ENCODE results near the gene SLC27A6. TPM values are rescaled to one million over a fixed set of nuclear protein-coding genes. Genes with fewer than 3 reads are reported as not detected.

The SLC27A6 gene
- total and polyA plus RNA-seq, 2 experiments from 2014 or later = 0.32 TPM; not detected in 1

DNA sequence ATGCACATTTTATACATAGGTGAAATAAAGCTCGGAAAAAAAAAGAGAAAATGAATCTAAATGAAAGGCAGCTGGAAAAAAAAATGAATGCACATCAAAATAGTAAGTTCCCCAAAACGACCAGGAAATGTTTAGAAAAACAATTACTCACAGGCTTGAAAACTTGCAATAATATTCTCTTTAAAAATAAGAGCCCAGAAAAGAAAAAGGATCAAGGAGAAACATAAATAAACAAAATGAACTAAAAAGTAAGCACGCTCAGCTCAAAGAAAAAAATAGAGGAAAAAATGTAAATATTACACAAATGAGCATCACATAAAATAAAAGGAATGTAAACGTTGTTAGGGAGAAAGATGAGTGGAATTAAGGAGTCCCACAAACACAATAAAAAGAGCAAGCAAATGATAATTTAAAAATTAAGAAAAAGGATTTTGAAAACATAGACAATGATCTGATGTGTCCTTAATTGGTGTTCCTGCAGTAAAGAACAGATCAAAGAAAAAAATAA, 54.2 kb downstream of the SLC27A6 start:
- no peak overlapping the region for H3K27ac ChIP-seq
- no peak for DNase-seq

DNA sequence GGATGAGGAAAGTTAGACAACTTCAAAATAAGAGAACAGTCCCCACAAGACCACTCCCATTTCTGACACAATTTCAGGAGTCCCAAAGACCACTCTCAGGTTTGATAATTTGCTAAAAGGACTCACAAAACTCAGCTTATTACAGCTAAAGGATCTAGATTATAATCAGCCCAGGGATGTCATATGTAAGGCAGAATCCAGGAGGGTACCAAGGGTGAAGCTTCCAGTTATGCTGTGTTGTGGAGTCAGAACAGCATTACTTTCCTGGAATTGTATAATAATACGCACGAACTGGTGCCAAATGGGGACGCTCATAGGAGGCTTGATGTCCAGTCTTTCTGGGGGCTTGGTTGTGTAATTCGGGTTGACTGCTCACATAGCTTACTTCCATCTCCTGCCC, 55.4 kb downstream of the SLC27A6 start:
- Histone ChIP-seq H4K20me1 (ENCODE audit: insufficient read depth) (no peaks in the 10 kb centered on the region), H3K9ac (no peak overlapping the region), H3K4me3 (no peak overlapping the region), H3K9me2 (ENCODE audit: insufficient read depth) (no peaks in the 10 kb centered on the region), H3K79me2 (ENCODE audit: insufficient read depth) (no peaks in the 10 kb centered on the region), H3K27ac (no peak overlapping the region), H3K9me3 (ENCODE audit: low read depth) (no peaks in the 10 kb centered on the region), H3F3A (ENCODE audit: insufficient read depth) (no peaks in the 10 kb centered on the region), H3K27me3 (replicated peaks; ENCODE audit: insufficient read depth) (no peaks in the 10 kb centered on the region), H3K36me3 (ENCODE audit: low read depth) (no peaks in the 10 kb centered on the region), H3K4me1 (ENCODE audit: insufficient read depth) (no peaks in the 10 kb centered on the region), H2AFZ (no peak overlapping the region), H3K4me2 (ENCODE audit: unreplicated experiment) (no peak overlapping the region)
- no peak for DNase-seq
- 13 to 35% methylated on average over 4 of the region's 4 CpGs for WGBS, 2 experiments (ENCODE audit: low coverage in 1 of 2, low lambda C conversion rate in 2 of 2, missing lambda C conversion rate in 2 of 2)
- in situ Hi-C loops (cut with MboI) = no loop called here
- TF ChIP-seq EZH2phosphoT487 (IDR thresholded peaks at IDR 0.05; ENCODE audit: insufficient read depth, low read depth) = no peak
- TF ChIP-seq EZH2 (IDR thresholded peaks at IDR 0.05; ENCODE audit: insufficient read depth, poor library complexity, severe bottlenecking) = no peak

More for the DNA sequence above, 54.2 kb downstream of the SLC27A6 start:
- H3K36me3 ChIP-seq (ENCODE audit: low read depth) = no peaks in the 10 kb centered on the region
- no peak overlapping the region for H3K4me2 ChIP-seq (ENCODE audit: unreplicated experiment)
- no peaks in the 10 kb centered on the region for H3F3A ChIP-seq (ENCODE audit: insufficient read depth)
- no peak overlapping the region for H3K9ac ChIP-seq
- H3K79me2 ChIP-seq (ENCODE audit: insufficient read depth) = no peaks in the 10 kb centered on the region
- no peak overlapping the region for H3K4me3 ChIP-seq
- no peaks in the 10 kb centered on the region for H4K20me1 ChIP-seq (ENCODE audit: insufficient read depth)
- no peaks in the 10 kb centered on the region for H3K27me3 ChIP-seq (replicated peaks; ENCODE audit: insufficient read depth)
- no peaks in the 10 kb centered on the region for H3K9me3 ChIP-seq (ENCODE audit: low read depth)
- in situ Hi-C loops (cut with MboI) = no loop called here
- no peak overlapping the region for H2AFZ ChIP-seq
- WGBS, 2 experiments (ENCODE audit: low coverage in 1 of 2, low lambda C conversion rate in 2 of 2, missing lambda C conversion rate in 2 of 2) = 7 to 9% methylated on average over 4 of the region's 4 CpGs
- H3K4me1 ChIP-seq (ENCODE audit: insufficient read depth) = no peaks in the 10 kb centered on the region
- H3K9me2 ChIP-seq (ENCODE audit: insufficient read depth) = no peaks in the 10 kb centered on the region
- TF ChIP-seq EZH2 (IDR thresholded peaks at IDR 0.05; ENCODE audit: insufficient read depth, poor library complexity, severe bottlenecking) (no peak), EZH2phosphoT487 (IDR thresholded peaks at IDR 0.05; ENCODE audit: insufficient read depth, low read depth) (no peak)

DNA sequence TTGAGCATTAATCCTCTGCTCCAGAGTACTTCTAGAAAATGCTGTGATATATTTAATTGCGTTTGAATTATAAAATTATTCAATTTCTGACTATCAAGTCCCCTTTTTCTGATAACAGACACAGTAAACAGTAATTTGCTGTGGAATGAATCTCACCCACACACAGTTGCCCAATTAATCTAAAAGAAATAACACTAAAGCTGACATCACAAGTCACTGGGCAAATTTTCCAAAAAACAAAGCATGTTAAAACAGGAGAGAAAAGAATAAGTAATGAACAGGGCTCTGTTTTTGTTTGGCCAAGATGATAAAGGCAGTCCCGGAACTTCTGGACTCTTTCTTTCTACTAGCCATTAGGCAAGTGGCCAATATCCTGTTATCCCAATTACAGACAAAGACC, 56.5 kb downstream of the SLC27A6 start:
- DNase-seq = no peak
- WGBS, 2 experiments (ENCODE audit: low coverage in 1 of 2, low lambda C conversion rate in 2 of 2, missing lambda C conversion rate in 2 of 2) = 0 to 4% methylated on average over 2 of the region's 2 CpGs
- H3K36me3 ChIP-seq (ENCODE audit: low read depth) = no peaks in the 10 kb centered on the region

DNA sequence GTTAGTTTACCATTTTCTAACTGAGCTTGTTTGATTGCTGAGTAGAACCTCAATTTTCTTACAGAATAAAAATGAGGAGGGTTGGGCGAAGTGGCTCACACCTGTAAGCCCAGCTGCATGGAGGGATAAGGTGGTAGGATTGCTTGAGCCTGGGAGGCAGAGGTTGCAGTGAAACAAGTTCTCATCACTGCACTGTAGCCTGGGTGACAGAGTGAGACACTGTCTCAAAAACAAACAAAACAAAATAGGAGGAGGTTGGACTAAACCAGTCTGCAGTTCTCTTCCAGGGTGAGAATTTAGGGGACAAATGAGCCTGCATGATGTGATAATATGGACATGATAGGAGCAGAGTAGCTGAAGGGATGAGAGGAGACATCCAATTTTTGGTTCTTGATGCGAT, 57.3 kb downstream of the SLC27A6 start:
- WGBS, 2 experiments (ENCODE audit: low coverage in 1 of 2, low lambda C conversion rate in 2 of 2, missing lambda C conversion rate in 2 of 2) = 7 to 12% methylated on average over 2 of the region's 2 CpGs
- no peaks in the 10 kb centered on the region for H3K9me2 ChIP-seq (ENCODE audit: insufficient read depth)
- H3K4me3 ChIP-seq = no peak overlapping the region
- H3K9me3 ChIP-seq (ENCODE audit: low read depth) = no peaks in the 10 kb centered on the region
- H3K4me2 ChIP-seq (ENCODE audit: unreplicated experiment) = no peak overlapping the region
- DNase-seq = no peak
- in situ Hi-C loops (cut with MboI) = no loop called here
- no peaks in the 10 kb centered on the region for H3F3A ChIP-seq (ENCODE audit: insufficient read depth)
- TF ChIP-seq EZH2 (IDR thresholded peaks at IDR 0.05; ENCODE audit: insufficient read depth, poor library complexity, severe bottlenecking) (no peak), EZH2phosphoT487 (IDR thresholded peaks at IDR 0.05; ENCODE audit: insufficient read depth, low read depth) (no peak)
- H2AFZ ChIP-seq = no peak overlapping the region
- H3K79me2 ChIP-seq (ENCODE audit: insufficient read depth) = no peaks in the 10 kb centered on the region
- no peaks in the 10 kb centered on the region for H3K4me1 ChIP-seq (ENCODE audit: insufficient read depth)
- H3K27me3 ChIP-seq (replicated peaks; ENCODE audit: insufficient read depth) = no peaks in the 10 kb centered on the region
- no peaks in the 10 kb centered on the region for H4K20me1 ChIP-seq (ENCODE audit: insufficient read depth)
- no peak overlapping the region for H3K9ac ChIP-seq
- no peak overlapping the region for H3K27ac ChIP-seq
- no peaks in the 10 kb centered on the region for H3K36me3 ChIP-seq (ENCODE audit: low read depth)

More for the DNA sequence above, 56.5 kb downstream of the SLC27A6 start:
- Histone ChIP-seq H3K4me2 (ENCODE audit: unreplicated experiment) (no peak overlapping the region), H4K20me1 (ENCODE audit: insufficient read depth) (no peaks in the 10 kb centered on the region), H3K4me1 (ENCODE audit: insufficient read depth) (no peaks in the 10 kb centered on the region), H3K4me3 (no peak overlapping the region), H3K27me3 (replicated peaks; ENCODE audit: insufficient read depth) (no peaks in the 10 kb centered on the region), H3K27ac (no peak overlapping the region), H3F3A (ENCODE audit: insufficient read depth) (no peaks in the 10 kb centered on the region), H3K9me2 (ENCODE audit: insufficient read depth) (no peaks in the 10 kb centered on the region), H3K9me3 (ENCODE audit: low read depth) (no peaks in the 10 kb centered on the region), H2AFZ (no peak overlapping the region), H3K79me2 (ENCODE audit: insufficient read depth) (no peaks in the 10 kb centered on the region), H3K9ac (no peak overlapping the region)
- no peak for TF ChIP-seq EZH2 (IDR thresholded peaks at IDR 0.05; ENCODE audit: insufficient read depth, poor library complexity, severe bottlenecking)
- TF ChIP-seq EZH2phosphoT487 (IDR thresholded peaks at IDR 0.05; ENCODE audit: insufficient read depth, low read depth) = no peak
- in situ Hi-C loops (cut with MboI) = no loop called here

DNA sequence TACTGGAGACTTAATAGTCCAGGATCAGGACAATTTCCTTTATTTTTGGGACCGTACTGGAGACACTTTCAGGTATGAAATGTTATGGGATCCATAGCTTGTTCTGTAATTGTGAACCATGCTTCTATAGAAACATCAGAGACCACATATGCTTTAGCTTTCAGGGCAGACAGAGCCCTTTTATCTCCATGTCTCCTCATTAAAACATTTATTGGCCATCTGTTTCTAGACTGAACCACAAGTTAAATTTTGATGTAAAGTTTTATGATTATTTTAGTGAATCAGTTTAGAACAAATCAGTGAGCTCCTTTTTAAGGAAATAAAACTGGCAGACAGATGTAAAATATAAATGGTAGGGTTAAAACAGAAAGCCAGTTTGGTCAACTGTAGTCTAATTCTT, 62.0 kb downstream of the SLC27A6 start:
- Histone ChIP-seq H3F3A (ENCODE audit: insufficient read depth) (no peaks in the 10 kb centered on the region), H3K9ac (no peak overlapping the region), H2AFZ (no peak overlapping the region), H3K36me3 (ENCODE audit: low read depth) (no peaks in the 10 kb centered on the region), H3K79me2 (ENCODE audit: insufficient read depth) (no peaks in the 10 kb centered on the region), H3K27me3 (replicated peaks; ENCODE audit: insufficient read depth) (no peaks in the 10 kb centered on the region), H3K4me2 (ENCODE audit: unreplicated experiment) (no peak overlapping the region), H3K27ac (no peak overlapping the region), H3K4me3 (no peak overlapping the region), H4K20me1 (ENCODE audit: insufficient read depth) (no peaks in the 10 kb centered on the region), H3K4me1 (ENCODE audit: insufficient read depth) (no peaks in the 10 kb centered on the region), H3K9me2 (ENCODE audit: insufficient read depth) (no peaks in the 10 kb centered on the region), H3K9me3 (ENCODE audit: low read depth) (no peaks in the 10 kb centered on the region)
- TF ChIP-seq EZH2 (IDR thresholded peaks at IDR 0.05; ENCODE audit: insufficient read depth, poor library complexity, severe bottlenecking) (no peak), EZH2phosphoT487 (IDR thresholded peaks at IDR 0.05; ENCODE audit: insufficient read depth, low read depth) (no peak)
- WGBS, 2 experiments (ENCODE audit: low coverage in 1 of 2, low lambda C conversion rate in 2 of 2, missing lambda C conversion rate in 2 of 2) = 10 to 19% methylated on average over 1 of the region's 1 CpG
- in situ Hi-C loops (cut with MboI) = no loop called here
- no peak for DNase-seq

Measured in GM23248 (cell line).